Gastrocnemius medialis (tissue), 4 donors: Measurements from ENCODE around the gene KATNB1. TPM values are rescaled to one million over a fixed set of nuclear protein-coding genes. Genes with fewer than 3 reads are reported as not detected.

Source experiments
- ATAC-seq, 2 donors: fragments of 150-250 bp; one replicate each; pipeline ENCODE4 v1.9.1; 2016
- DNase-seq, 2 donors: peaks; one replicate each; pipeline ENCODE4 v3.0.0-alpha.2; 2019
- H3K27ac ChIP-seq, 4 donors: fragments of 200-600 bp; sonication (generic); 1 replicate in 1 of 4; 2 replicates in 3 of 4; pipeline ENCODE4 v1.5.1; 2016 to 2018; ENCODE audit warnings: mild to moderate bottlenecking in 2 of 4, moderate library complexity in 1 of 4
- H3K27me3 ChIP-seq, 3 donors: fragments of 200-600 bp; sonication (generic) in 2 of 3; 1 replicate in 1 of 3; 2 replicates in 2 of 3; pipeline versions ENCODE4 v1.5.1 to v1.6.0; 2016 to 2019; ENCODE audit warnings: mild to moderate bottlenecking in 1 of 3, moderate library complexity in 1 of 3
- H3K36me3 ChIP-seq, 2 donors: fragments of 200-600 bp; sonication (generic) in 1 of 2; one replicate each; pipeline ENCODE4 v1.5.1; 2017 to 2018
- H3K4me1 ChIP-seq, 2 donors: fragments of 200-600 bp; sonication (generic) in 1 of 2; one replicate each; pipeline ENCODE4 v1.5.1; 2016 to 2017; ENCODE audit warnings: mild to moderate bottlenecking in 2 of 2
- H3K4me3 ChIP-seq, 4 donors: fragments of 200-600 bp; sonication (generic) in 3 of 4; 1 replicate in 1 of 4; 2 replicates in 3 of 4; pipeline ENCODE4 v1.5.1; 2016 to 2019; ENCODE audit warnings: mild to moderate bottlenecking in 2 of 4
- H3K9me3 ChIP-seq, 3 donors: fragments of 200-600 bp; sonication (generic) in 2 of 3; 1 replicate in 1 of 3; 2 replicates in 2 of 3; pipeline ENCODE4 v1.5.1; 2016 to 2019
- POLR2A ChIP-seq, 2 donors: fragments of 450-650 bp; IDR thresholded peaks; one replicate each; pipeline ENCODE4 v1.6.1; 2017; ENCODE audit warnings: antibody characterized with exemption in 2 of 2, mild to moderate bottlenecking in 2 of 2, moderate library complexity in 2 of 2
- in situ Hi-C, 4 donors: fragments of 200-750 bp; cut with MboI; loops; one replicate each; pipeline versions ENCODE4 v1.15.0 to v1.8.0; 2017; ENCODE audit warnings: low sequenced_read_pairs in 4 of 4
- intact Hi-C: fragments of 100-400 bp; cut with DNase I; formaldehyde crosslinking; loops from one replicate; pipeline ENCODE4 v1.15.1; 2023; ENCODE audit warnings: low total_unique reads
- total RNA-seq, 4 donors: library from RNA; depleted of rRNA; stranded (reverse); fragments of >200 nt; gene quantifications; one replicate each; pipeline versions ENCODE4 v1.1.0 to v1.2.3, GENCODE V29; 2016
- TF ChIP-seq, protein P1 (sequence below), 5 experiments: fragments of 450-650 bp in 3 of 5; fragments of 200-600 bp in 2 of 5; sonication (generic) in 2 of 5; IDR thresholded peaks in 4 of 5; conservative IDR thresholded peaks in 1 of 5; 1 replicate in 4 of 5; 2 replicates in 1 of 5; pipeline ENCODE4 v1.5.1; 2016 to 2019; ENCODE audit warnings: antibody characterized with exemption in 5 of 5, mild to moderate bottlenecking in 3 of 5, moderate library complexity in 3 of 5

KATNB1 gene
- total RNA-seq, 4 donors from 2014 or later = 10.7 to 18.0 (median 14.2) TPM

DNA sequence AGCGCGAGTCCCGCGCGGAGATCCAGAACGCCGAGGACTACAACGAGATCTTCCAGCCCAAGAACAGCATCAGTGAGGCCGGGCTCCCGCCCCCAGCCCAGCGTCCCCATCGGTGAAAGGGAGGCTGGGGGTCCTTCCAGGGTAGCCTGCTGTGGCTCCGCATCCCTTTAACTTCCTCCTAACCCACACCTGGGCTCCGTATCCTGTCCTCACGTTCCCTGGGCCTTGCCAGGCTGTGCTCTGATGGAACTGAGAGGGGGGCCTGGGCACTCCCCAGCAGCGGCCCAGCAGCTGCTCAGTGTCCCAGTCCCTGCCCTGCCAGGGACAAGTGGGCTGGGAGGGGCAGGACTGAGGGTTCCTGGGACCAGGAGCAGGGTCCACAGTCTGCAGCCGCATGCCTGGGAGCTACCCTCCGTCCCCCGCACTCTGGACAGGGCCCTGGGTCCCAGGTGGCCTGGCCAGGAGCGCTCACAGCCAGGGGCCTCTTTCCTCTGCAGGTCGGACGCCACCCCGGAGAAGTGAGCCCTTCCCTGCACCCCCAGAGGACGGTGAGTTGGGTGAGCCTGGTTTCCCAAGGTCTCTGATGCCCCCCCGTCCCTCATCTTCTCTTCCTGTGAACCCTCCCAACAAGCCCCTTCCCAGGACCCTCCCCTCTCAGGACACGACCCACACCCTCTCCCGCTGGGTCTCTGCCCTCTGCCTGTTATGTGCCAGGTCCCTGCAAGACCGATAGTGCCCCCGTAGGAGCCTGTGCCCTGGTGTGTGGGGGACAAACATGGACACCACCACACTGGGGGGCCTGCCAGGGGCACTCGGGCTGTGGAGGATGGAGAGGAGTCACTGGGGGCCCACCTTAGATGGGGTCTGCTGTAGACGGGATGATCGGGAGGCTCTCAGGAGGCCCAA, 18.1 kb downstream of the KATNB1 start:
- intact Hi-C loops (no loop called here), in situ Hi-C loops (loop anchor here in 2 of 4 donors (10.0 to 25.0 kb wide), 2 partner anchors 251 to 259 kb away; partner anchors contain the start of genes USB1 (in 2 of the 2) and ZNF319 (in 2 of the 2))
- Histone ChIP-seq H3K9me3 (no peaks in the 10 kb centered on the region), H3K36me3 (peaks cover 0 to 20% of the 10 kb centered on the region in 2 donors), H3K4me3 (no peak overlapping the region), H3K27me3 (no peaks in the 10 kb centered on the region), H3K27ac (no peak overlapping the region), H3K4me1 (no peaks in the 10 kb centered on the region)
- no peak for ATAC-seq
- no peak for TF ChIP-seq POLR2A (IDR thresholded peaks at IDR 0.05)
- DNase-seq = no peak

DNA sequence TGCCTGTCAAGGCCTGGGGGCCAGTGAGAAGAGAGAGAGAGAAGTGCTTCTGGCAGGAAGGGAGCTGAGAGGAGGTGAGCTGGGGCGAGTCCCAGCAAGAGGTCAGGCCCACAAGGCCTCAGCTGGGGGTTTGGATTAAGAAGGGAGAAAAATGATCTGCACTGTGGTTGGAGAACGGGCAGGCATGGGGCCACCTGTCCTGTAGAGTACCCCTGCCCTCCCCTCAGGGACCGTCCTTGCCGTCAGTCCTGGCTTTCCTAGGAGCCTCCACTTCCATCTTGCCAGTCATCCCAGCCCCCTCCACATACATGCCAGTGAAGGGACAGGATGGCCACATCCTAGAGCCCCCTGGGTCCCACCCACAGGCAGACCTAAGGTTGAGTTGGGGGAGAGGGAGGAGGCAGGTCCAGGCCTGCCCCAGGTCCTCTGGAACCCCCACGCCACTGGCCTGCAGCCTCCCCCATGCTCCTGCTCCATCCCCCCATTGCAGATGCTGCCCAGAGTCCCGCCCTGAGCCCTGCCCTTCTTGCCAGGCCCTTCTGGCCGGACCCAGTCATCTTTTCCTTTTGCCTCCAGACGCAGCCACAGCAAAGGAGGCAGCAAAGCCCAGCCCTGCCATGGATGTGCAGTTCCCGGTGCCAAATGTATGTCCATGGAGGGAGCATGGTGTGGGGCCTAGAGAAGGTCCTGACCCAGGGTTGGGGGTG, 18.9 kb downstream of the KATNB1 start:
- Histone ChIP-seq H3K36me3 (peaks cover 0 to 20% of the 10 kb centered on the region in 2 donors), H3K4me1 (no peaks in the 10 kb centered on the region), H3K27ac (no peak overlapping the region), H3K27me3 (no peaks in the 10 kb centered on the region), H3K9me3 (no peaks in the 10 kb centered on the region), H3K4me3 (no peak overlapping the region)
- no peak for ATAC-seq
- TF ChIP-seq, protein P1, sequence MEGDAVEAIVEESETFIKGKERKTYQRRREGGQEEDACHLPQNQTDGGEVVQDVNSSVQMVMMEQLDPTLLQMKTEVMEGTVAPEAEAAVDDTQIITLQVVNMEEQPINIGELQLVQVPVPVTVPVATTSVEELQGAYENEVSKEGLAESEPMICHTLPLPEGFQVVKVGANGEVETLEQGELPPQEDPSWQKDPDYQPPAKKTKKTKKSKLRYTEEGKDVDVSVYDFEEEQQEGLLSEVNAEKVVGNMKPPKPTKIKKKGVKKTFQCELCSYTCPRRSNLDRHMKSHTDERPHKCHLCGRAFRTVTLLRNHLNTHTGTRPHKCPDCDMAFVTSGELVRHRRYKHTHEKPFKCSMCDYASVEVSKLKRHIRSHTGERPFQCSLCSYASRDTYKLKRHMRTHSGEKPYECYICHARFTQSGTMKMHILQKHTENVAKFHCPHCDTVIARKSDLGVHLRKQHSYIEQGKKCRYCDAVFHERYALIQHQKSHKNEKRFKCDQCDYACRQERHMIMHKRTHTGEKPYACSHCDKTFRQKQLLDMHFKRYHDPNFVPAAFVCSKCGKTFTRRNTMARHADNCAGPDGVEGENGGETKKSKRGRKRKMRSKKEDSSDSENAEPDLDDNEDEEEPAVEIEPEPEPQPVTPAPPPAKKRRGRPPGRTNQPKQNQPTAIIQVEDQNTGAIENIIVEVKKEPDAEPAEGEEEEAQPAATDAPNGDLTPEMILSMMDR (IDR thresholded peaks at IDR 0.05 in 4 of 5, conservative IDR thresholded peaks at IDR 0.05 in 1 of 5) = no peak
- no peak for TF ChIP-seq POLR2A (IDR thresholded peaks at IDR 0.05)
- intact Hi-C loops (no loop called here), in situ Hi-C loops (loop anchor here in 2 of 4 donors (10.0 to 25.0 kb wide), 2 partner anchors 250 to 258 kb away; partner anchors contain the start of genes USB1 (in 2 of the 2) and ZNF319 (in 2 of the 2))
- no peak for DNase-seq

DNA sequence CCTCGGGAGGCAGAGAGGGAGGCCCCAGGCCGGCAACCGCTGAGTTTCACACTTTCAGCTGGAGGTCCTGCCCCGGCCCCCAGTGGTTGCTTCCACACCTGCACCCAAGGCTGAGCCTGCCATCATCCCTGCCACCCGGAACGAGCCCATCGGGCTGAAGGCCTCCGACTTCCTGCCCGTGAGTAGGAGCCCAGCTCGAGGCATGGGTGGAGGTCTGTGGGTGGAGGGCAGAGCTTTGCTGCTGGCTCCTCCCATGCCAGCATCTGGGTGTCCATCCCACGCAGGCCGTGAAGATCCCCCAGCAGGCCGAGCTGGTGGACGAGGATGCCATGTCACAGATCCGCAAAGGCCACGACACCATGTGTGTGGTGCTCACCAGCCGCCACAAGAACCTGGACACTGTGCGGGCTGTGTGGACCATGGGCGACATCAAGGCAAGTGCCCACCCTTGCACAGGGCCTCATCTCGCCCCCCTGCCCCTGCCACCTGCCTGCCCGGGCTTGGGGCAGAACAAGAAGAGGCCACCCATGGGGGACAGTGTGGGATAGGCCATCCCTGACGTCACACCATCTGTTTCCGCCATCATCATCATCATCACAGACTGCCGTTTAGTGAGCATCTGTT, 19.6 kb downstream of the KATNB1 start:
- H3K9me3 ChIP-seq = no peaks in the 10 kb centered on the region
- DNase-seq = no peak
- TF ChIP-seq POLR2A (IDR thresholded peaks at IDR 0.05) = no peak
- TF ChIP-seq, protein P1 (IDR thresholded peaks at IDR 0.05 in 4 of 5, conservative IDR thresholded peaks at IDR 0.05 in 1 of 5) = no peak
- H3K27ac ChIP-seq = no peak overlapping the region
- in situ Hi-C loops (loop anchor here in 2 of 4 donors (10.0 to 25.0 kb wide), 2 partner anchors 250 to 257 kb away; partner anchors contain the start of genes USB1 (in 2 of the 2) and ZNF319 (in 2 of the 2)), intact Hi-C loops (no loop called here)
- no peaks in the 10 kb centered on the region for H3K27me3 ChIP-seq
- H3K4me1 ChIP-seq = no peaks in the 10 kb centered on the region
- H3K4me3 ChIP-seq = no peak overlapping the region
- no peak for ATAC-seq
- peaks cover 0 to 20% of the 10 kb centered on the region in 2 donors for H3K36me3 ChIP-seq

DNA sequence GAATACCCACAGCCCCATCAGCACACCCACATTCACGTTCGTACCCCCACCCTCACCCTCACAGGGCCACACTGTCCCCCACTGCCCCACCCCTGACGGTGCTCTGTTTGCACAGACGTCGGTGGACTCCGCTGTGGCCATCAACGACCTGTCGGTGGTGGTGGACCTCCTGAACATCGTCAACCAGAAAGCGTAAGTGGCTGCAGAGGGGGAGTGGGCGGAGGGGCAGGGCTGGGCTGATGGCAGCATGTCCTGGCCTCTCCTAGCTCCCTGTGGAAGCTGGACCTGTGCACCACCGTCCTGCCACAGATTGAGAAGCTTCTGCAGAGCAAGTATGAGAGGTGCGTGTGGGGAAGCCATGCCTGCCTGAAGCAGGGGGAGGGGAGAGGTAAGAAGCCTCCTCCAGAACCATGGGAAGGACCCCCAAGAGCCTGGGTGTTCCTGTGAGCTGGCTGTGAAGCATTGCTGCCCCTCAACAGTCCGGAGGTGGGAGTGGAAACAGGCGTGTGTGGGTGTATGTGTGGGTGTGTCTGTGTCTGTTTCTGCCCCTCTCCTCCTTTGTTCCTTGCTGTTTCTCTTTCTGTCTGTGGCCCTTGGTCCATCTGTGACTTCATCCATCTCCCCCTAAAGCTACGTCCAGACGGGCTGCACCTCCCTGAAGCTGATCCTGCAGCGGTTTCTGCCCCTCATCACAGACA, 20.3 kb downstream of the KATNB1 start:
- intact Hi-C loops = loop anchor here (2.0 kb wide), 1 partner anchor 245 kb away; the partner anchor contains the start of genes USB1 and ZNF319
- Histone ChIP-seq H3K9me3 (no peaks in the 10 kb centered on the region), H3K36me3 (peaks cover 0 to 20% of the 10 kb centered on the region in 2 donors), H3K27ac (no peak overlapping the region), H3K27me3 (no peaks in the 10 kb centered on the region), H3K4me3 (no peak overlapping the region), H3K4me1 (no peaks in the 10 kb centered on the region)
- in situ Hi-C loops = loop anchor here in 2 of 4 donors (10.0 to 25.0 kb wide), 2 partner anchors 249 to 256 kb away; partner anchors contain the start of genes USB1 (in 2 of the 2) and ZNF319 (in 2 of the 2)
- TF ChIP-seq, protein P1 (IDR thresholded peaks at IDR 0.05 in 4 of 5, conservative IDR thresholded peaks at IDR 0.05 in 1 of 5) = no peak
- TF ChIP-seq POLR2A (IDR thresholded peaks at IDR 0.05) = no peak
- DNase-seq (no peak), ATAC-seq (no peak)
